PC-9 (cell line): ENCODE data around the gene MET. TPM values are rescaled to one million over a fixed set of nuclear protein-coding genes. Genes with fewer than 3 reads are reported as not detected.
"Not testable (repeated sequence)": the region's sequence is repeated elsewhere in the genome, so short reads cannot be mapped to it uniquely, and the experiment has no call there.

ENCODE experiments used
- BruUV-seq: library from RNA; stranded (reverse); fragments of 400-500 nt; replicated peaks from 2 replicates; lab custom pipeline; 2021; lab: Mats Ljungman, UMichigan
- CTCF ChIA-PET: fragments of 300-600 bp; sonication (Branson Sonifier 250); formaldehyde crosslinking; loops from one replicate; lab custom pipeline; 2022; ENCODE audit warnings: antibody characterized with exemption; lab: Charles Lee
- POLR2A ChIA-PET: fragments of 300-600 bp; sonication (Branson Sonifier 250); formaldehyde crosslinking; loops from one replicate; lab custom pipeline; 2022; ENCODE audit warnings: antibody characterized with exemption; ENCODE audit not compliant: unreplicated experiment; lab: Charles Lee
- DNase-seq, 2 experiments: peaks; one replicate each; pipeline versions ENCODE4 v3.0.0 to v3.0.0-alpha.2; 2015 to 2022; ENCODE audit warnings: mixed read lengths in 1 of 2
- H2AFZ ChIP-seq: fragments of 200-600 bp; sonication (generic); 2 replicates; pipeline ENCODE4 v1.8.1; 2017; ENCODE audit warnings: antibody characterized with exemption
- H3F3A ChIP-seq: fragments of 200-600 bp; sonication (generic); 2 replicates; pipeline ENCODE4 v1.8.1; 2017; ENCODE audit warnings: antibody characterized with exemption, mild to moderate bottlenecking, low read depth; ENCODE audit not compliant: insufficient read depth
- H3K27ac ChIP-seq: fragments of 200-600 bp; sonication (generic); 2 replicates; pipeline ENCODE4 v1.6.1; 2016; ENCODE audit warnings: mixed run types
- H3K27me3 ChIP-seq: fragments of 200-600 bp; sonication (generic); 2 replicates; pipeline ENCODE4 v1.6.1; 2016; ENCODE audit warnings: low read depth, mixed run types; ENCODE audit not compliant: insufficient read depth
- H3K36me3 ChIP-seq: fragments of 200-600 bp; sonication (generic); 2 replicates; pipeline ENCODE4 v1.6.1; 2016; ENCODE audit warnings: low read depth, mixed run types
- H3K4me1 ChIP-seq: fragments of 200-600 bp; sonication (generic); replicated peaks from 2 replicates; pipeline ENCODE4 v1.6.1; 2016; ENCODE audit warnings: mixed run types; ENCODE audit not compliant: insufficient read depth
- H3K4me2 ChIP-seq: fragments of 200-600 bp; sonication (generic); 2 replicates; pipeline ENCODE4 v1.6.1; 2017; ENCODE audit warnings: mixed run types
- H3K4me3 ChIP-seq: fragments of 200-600 bp; sonication (generic); 2 replicates; pipeline ENCODE4 v1.6.1; 2016; ENCODE audit warnings: mixed run types
- H3K79me2 ChIP-seq: fragments of 200-600 bp; sonication (generic); 2 replicates; pipeline ENCODE4 v1.6.1; 2017; ENCODE audit warnings: low read depth, mixed run types
- H3K9me2 ChIP-seq: fragments of 200-600 bp; sonication (generic); 2 replicates; pipeline ENCODE4 v1.8.1; 2017; ENCODE audit warnings: mild to moderate bottlenecking; ENCODE audit not compliant: insufficient read depth
- H3K9me3 ChIP-seq: fragments of 200-600 bp; sonication (generic); 2 replicates; pipeline ENCODE4 v1.8.1; 2016; ENCODE audit warnings: low read depth; ENCODE audit not compliant: insufficient read depth
- H4K20me1 ChIP-seq: fragments of 200-600 bp; sonication (generic); 2 replicates; pipeline ENCODE4 v1.8.1; 2017; ENCODE audit not compliant: insufficient read depth
- CTCF ChIP-seq: fragments of 200-600 bp; sonication (generic); conservative IDR thresholded peaks from 2 replicates; pipeline ENCODE4 v1.6.1; 2017; ENCODE audit warnings: mixed run types, antibody characterized with exemption, mild to moderate bottlenecking, moderate library complexity
- EZH2 ChIP-seq: fragments of 200-600 bp; sonication (generic); IDR thresholded peaks from 2 replicates; pipeline ENCODE4 v1.8.0; 2017; ENCODE audit warnings: antibody characterized with exemption, low read depth
- intact Hi-C: fragments of 100-400 bp; cut with micrococcal nuclease; formaldehyde crosslinking; loops from one replicate; pipeline ENCODE4 v1.10.0; 2022; ENCODE audit not compliant: unreplicated experiment
- total RNA-seq: library from RNA; stranded (reverse); gene quantifications from 2 replicates; pipeline ENCODE4 v1.2.3, GENCODE V29; 2021

The MET gene
- total RNA-seq, 1 experiment from 2014 or later = 287 TPM

GRCh38 chr7:116812860-116813259, 140.9 kb downstream of the MET start:
- H3K27ac ChIP-seq = no peak overlapping the region
- intact Hi-C loops = loop anchor here (10.0 kb wide), 1 partner anchor 572 kb away; no protein-coding TSS in a partner anchor
- ChIA-PET POLR2A (no interaction called here), CTCF (no interaction called here)
- DNase-seq = no peak
- H2AFZ ChIP-seq = no peak overlapping the region
- peaks cover 19% of the 10 kb centered on the region; the same call in 1 of the 2 replicates for H3F3A ChIP-seq
- H3K4me1 ChIP-seq = peaks cover 40% of the 10 kb centered on the region
- H3K9me3 ChIP-seq = no peaks in the 10 kb centered on the region; the same call in 1 of the 2 replicates
- no TSS peak for BruUV-seq
- H3K36me3 ChIP-seq = no peaks in the 10 kb centered on the region
- no peak for TF ChIP-seq EZH2
- TF ChIP-seq CTCF = no peak
- H3K27me3 ChIP-seq = no peaks in the 10 kb centered on the region
- H4K20me1 ChIP-seq = no peaks in the 10 kb centered on the region
- no peaks in the 10 kb centered on the region for H3K9me2 ChIP-seq
- no peak overlapping the region for H3K4me2 ChIP-seq
- H3K4me3 ChIP-seq = no peak overlapping the region
- no peaks in the 10 kb centered on the region for H3K79me2 ChIP-seq

DNA sequence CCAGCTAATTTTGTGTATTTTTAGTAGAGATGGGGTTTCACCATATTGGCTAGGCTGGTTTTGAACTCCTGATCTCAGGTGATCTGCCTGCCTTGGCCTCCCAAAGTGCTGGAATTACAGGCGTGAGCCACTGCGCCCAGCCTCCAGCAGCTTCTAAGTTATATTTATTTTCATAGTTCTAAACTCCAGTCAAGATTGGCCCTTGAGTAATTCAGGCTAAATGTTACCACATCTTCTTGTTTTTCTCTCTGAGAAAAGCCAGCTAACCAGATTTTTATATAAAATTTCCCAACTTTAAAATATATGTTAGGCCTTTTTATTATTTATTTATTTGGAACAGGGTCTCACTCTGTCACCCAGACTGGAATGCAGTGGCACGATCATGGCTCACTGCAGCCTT, 141.4 kb downstream of the MET start:
- H3K4me3 ChIP-seq, H3K4me2 ChIP-seq, H3K9me3 ChIP-seq, H3K79me2 ChIP-seq, DNase-seq, H3K36me3 ChIP-seq, BruUV-seq, H3K27me3 ChIP-seq, H3K9me2 ChIP-seq, POLR2A ChIA-PET, H3K27ac ChIP-seq, H4K20me1 ChIP-seq, H2AFZ ChIP-seq: not testable (repeated sequence)
- intact Hi-C loops = loop anchor here (10.0 kb wide), 1 partner anchor 571 kb away; no protein-coding TSS in a partner anchor
- H3K4me1 ChIP-seq = peaks cover 35% of the 10 kb centered on the region
- H3F3A ChIP-seq = peaks cover 19% of the 10 kb centered on the region; the same call in 1 of the 2 replicates
- CTCF ChIA-PET = interaction anchor here (0.6 kb wide), 1 partner anchor 309 kb away, joined by 12 read pairs; no protein-coding TSS in a partner anchor

GRCh38 chr7:116815041-116815440, 143.0 kb downstream of the MET start:
- Histone ChIP-seq H3K4me1 (peaks cover 18% of the 10 kb centered on the region), H3K9me3 (no peaks in the 10 kb centered on the region; the same call in 1 of the 2 replicates), H3F3A (peaks cover 11% of the 10 kb centered on the region; the same call in 1 of the 2 replicates), H3K4me3 (no peak overlapping the region), H3K27me3 (no peaks in the 10 kb centered on the region), H3K27ac (no peak overlapping the region), H2AFZ (no peak overlapping the region), H3K9me2 (no peaks in the 10 kb centered on the region), H3K4me2 (no peak overlapping the region), H3K36me3 (no peaks in the 10 kb centered on the region), H3K79me2 (no peaks in the 10 kb centered on the region), H4K20me1 (no peaks in the 10 kb centered on the region)
- intact Hi-C loops = loop anchor here (10.0 kb wide), 1 partner anchor 570 kb away; no protein-coding TSS in a partner anchor
- no peak for TF ChIP-seq EZH2
- no peak for TF ChIP-seq CTCF
- DNase-seq = no peak
- BruUV-seq = no TSS peak
- ChIA-PET CTCF (no interaction called here), POLR2A (interaction anchor here (0.6 kb wide), 2 partner anchors 46 to 94 kb away, joined by 5 to 6 read pairs; no protein-coding TSS in a partner anchor)

- no peaks in the 10 kb centered on the region for H4K20me1 ChIP-seq
- no peaks in the 10 kb centered on the region for H3K27me3 ChIP-seq
- H3K9me2 ChIP-seq = no peaks in the 10 kb centered on the region
- no peaks in the 10 kb centered on the region for H3F3A ChIP-seq
- H3K36me3 ChIP-seq = no peaks in the 10 kb centered on the region
- H3K4me2 ChIP-seq = no peak overlapping the region
- no peak overlapping the region for H3K27ac ChIP-seq
- no TSS peak for BruUV-seq
- CTCF ChIA-PET = no interaction called here
- TF ChIP-seq EZH2 (no peak), CTCF (no peak)
- no peaks in the 10 kb centered on the region for H3K4me1 ChIP-seq
- intact Hi-C loops = no loop called here
- no peaks in the 10 kb centered on the region for H3K9me3 ChIP-seq
- H3K79me2 ChIP-seq = no peaks in the 10 kb centered on the region
- no peak overlapping the region for H2AFZ ChIP-seq
- POLR2A ChIA-PET = no interaction called here
- DNase-seq = no peak
- H3K4me3 ChIP-seq = no peak overlapping the region
Observed at GRCh38 chr7:116820149-116820548, 148.2 kb downstream of the MET start.

- H3K36me3 ChIP-seq, DNase-seq, H3K27ac ChIP-seq, POLR2A ChIA-PET, H3K27me3 ChIP-seq, H3K4me2 ChIP-seq, H3K9me3 ChIP-seq, H3K9me2 ChIP-seq, intact Hi-C loops, H3K4me1 ChIP-seq, H2AFZ ChIP-seq, H3F3A ChIP-seq, CTCF ChIA-PET, BruUV-seq, H4K20me1 ChIP-seq, H3K79me2 ChIP-seq, H3K4me3 ChIP-seq: not testable (repeated sequence)
Observed at GRCh38 chr7:116821647-116822046, 149.7 kb downstream of the MET start.
